HEK293T (cell line): ENCODE measurements around the gene MEF2A.

Experiments used
- CTCF ChIA-PET: fragments of 350-600 bp; formaldehyde crosslinking; extraction: SDS; loops from one replicate; lab custom pipeline; 2021; ENCODE audit warnings: antibody characterized with exemption, inconsistent platforms; lab: Yijun Ruan, JAX
- POLR2A ChIA-PET: fragments of 350-600 bp; formaldehyde crosslinking; extraction: SDS; loops from one replicate; lab custom pipeline; 2020; ENCODE audit warnings: antibody characterized with exemption, inconsistent platforms; lab: Yijun Ruan, JAX
- DNase-seq: peaks from one replicate; pipeline ENCODE4 v3.0.0; 2012; ENCODE audit warnings: mixed read lengths; ENCODE audit errors: extremely low spot score
- ARNT ChIP-seq: fragments of 450-650 bp; IDR thresholded peaks from 2 replicates; pipeline ENCODE4 v1.6.1; 2017; ENCODE audit warnings: mild to moderate bottlenecking
- BHLHE40 ChIP-seq: fragments of 450-650 bp; IDR thresholded peaks from 2 replicates; pipeline ENCODE4 v1.6.1; 2016; ENCODE audit warnings: mild to moderate bottlenecking, moderate library complexity, borderline replicate concordance
- CTBP1 ChIP-seq: fragments of 450-650 bp; IDR thresholded peaks from 2 replicates; pipeline ENCODE4 v1.6.1; 2016; ENCODE audit warnings: borderline replicate concordance
- ELF4 ChIP-seq: fragments of 450-650 bp; IDR thresholded peaks from 2 replicates; pipeline ENCODE4 v1.6.1; 2017; ENCODE audit warnings: antibody characterized with exemption
- FOXA1 ChIP-seq: fragments of 450-650 bp; IDR thresholded peaks from 2 replicates; pipeline ENCODE4 v1.6.1; 2016; ENCODE audit warnings: mild to moderate bottlenecking
- FOXK2 ChIP-seq: fragments of 450-650 bp; IDR thresholded peaks from 2 replicates; pipeline ENCODE4 v1.6.1; 2016; ENCODE audit warnings: mild to moderate bottlenecking
- FOXM1 ChIP-seq: fragments of 450-650 bp; IDR thresholded peaks from 2 replicates; pipeline ENCODE4 v1.6.1; 2017; ENCODE audit warnings: mild to moderate bottlenecking, borderline replicate concordance
- L3MBTL2 ChIP-seq: fragments of 450-650 bp; conservative IDR thresholded peaks from 2 replicates; pipeline ENCODE4 v1.6.1; 2016; ENCODE audit warnings: mild to moderate bottlenecking
- LEF1 ChIP-seq: fragments of 450-650 bp; IDR thresholded peaks from 2 replicates; pipeline ENCODE4 v1.6.1; 2017; ENCODE audit warnings: mild to moderate bottlenecking, borderline replicate concordance
- NFRKB ChIP-seq: fragments of 450-650 bp; IDR thresholded peaks from 2 replicates; pipeline ENCODE4 v1.6.1; 2016; ENCODE audit warnings: mild to moderate bottlenecking, moderate library complexity
- SP1 ChIP-seq: fragments of 450-650 bp; IDR thresholded peaks from 2 replicates; pipeline ENCODE4 v1.6.1; 2017
- SUZ12 ChIP-seq: fragments of 450-650 bp; IDR thresholded peaks from 2 replicates; pipeline ENCODE4 v1.6.1; 2016; ENCODE audit warnings: mild to moderate bottlenecking
- TARDBP ChIP-seq: fragments of 450-650 bp; IDR thresholded peaks from 2 replicates; pipeline ENCODE4 v1.6.1; 2016
- ZNF384 ChIP-seq: fragments of 450-650 bp; IDR thresholded peaks from 2 replicates; pipeline ENCODE4 v1.6.1; 2016
- TF ChIP-seq, protein P1 (sequence below): fragments of 450-650 bp; IDR thresholded peaks from 2 replicates; pipeline ENCODE4 v1.6.1; 2016

The MEF2A gene

GRCh38 chr15:99682455-99682854 lies 116.7 kb downstream of the MEF2A start:
- no peak for TF ChIP-seq TARDBP
- no peak for TF ChIP-seq SP1
- no peak for TF ChIP-seq CTBP1
- TF ChIP-seq FOXK2: no peak
- no peak for TF ChIP-seq NFRKB
- TF ChIP-seq FOXM1: no peak
- TF ChIP-seq BHLHE40: no peak
- no peak for TF ChIP-seq SUZ12
- no peak for TF ChIP-seq ELF4
- no peak for TF ChIP-seq LEF1
- no peak for TF ChIP-seq L3MBTL2
- TF ChIP-seq FOXA1: no peak
- CTCF ChIA-PET: interaction anchor here (1.3 kb wide), 1 partner anchor 22 kb away, joined by 3 read pairs; no protein-coding TSS in a partner anchor
- POLR2A ChIA-PET: no interaction called here
- DNase-seq: no peak

GRCh38 chr15:99683000-99683670 lies 117.4 kb downstream of the MEF2A start:
- TF ChIP-seq FOXM1 (no peak), SUZ12 (no peak)
- no peak for DNase-seq
- ChIA-PET CTCF (interaction anchor here (1.3 kb wide), 1 partner anchor 21 kb away, joined by 3 read pairs; no protein-coding TSS in a partner anchor), POLR2A (no interaction called here)

- POLR2A ChIA-PET: no interaction called here
- DNase-seq: no peak
- CTCF ChIA-PET: interaction anchor here (0.9 kb wide), 1 partner anchor 300 kb away, joined by 3 read pairs; no protein-coding TSS in a partner anchor
- TF ChIP-seq, protein P1, sequence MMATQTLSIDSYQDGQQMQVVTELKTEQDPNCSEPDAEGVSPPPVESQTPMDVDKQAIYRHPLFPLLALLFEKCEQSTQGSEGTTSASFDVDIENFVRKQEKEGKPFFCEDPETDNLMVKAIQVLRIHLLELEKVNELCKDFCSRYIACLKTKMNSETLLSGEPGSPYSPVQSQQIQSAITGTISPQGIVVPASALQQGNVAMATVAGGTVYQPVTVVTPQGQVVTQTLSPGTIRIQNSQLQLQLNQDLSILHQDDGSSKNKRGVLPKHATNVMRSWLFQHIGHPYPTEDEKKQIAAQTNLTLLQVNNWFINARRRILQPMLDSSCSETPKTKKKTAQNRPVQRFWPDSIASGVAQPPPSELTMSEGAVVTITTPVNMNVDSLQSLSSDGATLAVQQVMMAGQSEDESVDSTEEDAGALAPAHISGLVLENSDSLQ: no peak
- TF ChIP-seq ZNF384 (no peak), CTBP1 (no peak)
Measured at GRCh38 chr15:99686290-99686689, 120.5 kb downstream of the MEF2A start.

GRCh38 chr15:99692825-99693224 lies 127.0 kb downstream of the MEF2A start:
- TF ChIP-seq SUZ12: no peak
- TF ChIP-seq TARDBP: no peak
- TF ChIP-seq LEF1: no peak
- no peak for TF ChIP-seq ZNF384
- TF ChIP-seq, protein P1: no peak
- TF ChIP-seq FOXM1: no peak
- TF ChIP-seq ELF4: no peak
- POLR2A ChIA-PET: no interaction called here
- DNase-seq: no peak

GRCh38 chr15:99696096-99696495 lies 130.3 kb downstream of the MEF2A start:
- DNase-seq: no peak
- ChIA-PET POLR2A (no interaction called here), CTCF (interaction anchor here (0.7 kb wide), 1 partner anchor 56 kb away, joined by 5 read pairs; no protein-coding TSS in a partner anchor)
- TF ChIP-seq SUZ12: no peak
- no peak for TF ChIP-seq FOXK2

More at GRCh38 chr15:99692825-99693224, 127.0 kb downstream of the MEF2A start:
- CTCF ChIA-PET: interaction anchor here (2.0 kb wide), 1 partner anchor 11 kb away, joined by 6 read pairs; no protein-coding TSS in a partner anchor

DNA sequence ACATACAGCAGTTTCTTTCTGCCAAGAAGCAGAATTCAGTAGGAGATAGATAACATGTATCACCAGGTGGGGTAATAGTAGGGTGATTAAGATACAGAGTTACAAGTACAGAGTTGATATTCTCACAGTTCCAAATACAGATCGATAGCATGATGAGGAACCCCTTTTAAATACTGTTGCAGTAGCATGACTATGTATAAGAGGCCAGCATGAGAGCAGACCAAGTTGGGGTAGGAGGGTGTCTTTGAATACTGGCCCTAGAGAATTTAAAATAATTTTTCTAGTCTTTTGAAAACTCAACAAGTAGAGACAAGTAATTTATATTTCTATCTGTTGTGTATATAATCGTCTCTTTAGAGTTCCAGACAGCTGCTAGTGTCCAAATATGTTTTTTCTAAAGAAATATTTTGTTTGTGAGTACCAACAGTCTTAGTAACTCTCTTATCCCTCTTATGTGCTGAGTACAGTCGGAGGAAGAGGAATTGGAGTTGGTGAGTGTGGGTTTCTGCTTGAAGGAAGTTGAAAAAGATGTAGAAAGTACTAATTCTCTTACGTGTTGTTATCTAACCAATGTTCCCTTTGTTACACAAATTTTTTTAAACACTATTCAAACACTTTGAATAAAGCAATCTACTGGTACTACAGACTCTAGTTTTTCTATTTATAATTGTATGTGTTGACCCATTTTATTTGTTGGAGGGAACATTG lies 137.3 kb downstream of the MEF2A start:
- POLR2A ChIA-PET: interaction anchor here (1.9 kb wide), 1 partner anchor 30 kb away, joined by 10 read pairs; the partner anchor contains the start of gene LYSMD4
- no peak for DNase-seq
- CTCF ChIA-PET: interaction anchor here (0.6 to 2.7 kb wide), 8 partner anchors 10 to 422 kb away, joined by 4 to 16 read pairs (median 10); partner anchors contain the start of genes LYSMD4 and MEF2A
- TF ChIP-seq TARDBP (no peak), ARNT (no peak), BHLHE40 (no peak), LEF1 (no peak), FOXM1 (no peak), SP1 (no peak), CTBP1 (no peak), L3MBTL2 (no peak), FOXK2 (no peak)
- TF ChIP-seq, protein P1: no peak
